B cell (primary cell): ENCODE data around the gene IFI30. TPM values are rescaled to one million over a fixed set of nuclear protein-coding genes. Genes with fewer than 3 reads are reported as not detected.

Source experiments
- ATAC-seq: fragments of 200-7000 bp; cut with Tn5 transposase; one replicate; pipeline ENCODE4 v1.10.0; 2021; ENCODE audit warnings: low read depth, mild to moderate bottlenecking, moderate number of reproducible peaks, moderate library complexity
- CTCF ChIA-PET: fragments of 350-600 bp; sonication (Branson Sonifier 250); formaldehyde crosslinking; loops from one replicate; lab custom pipeline; 2021; ENCODE audit warnings: antibody characterized with exemption, inconsistent platforms; lab: Charles Lee
- POLR2A ChIA-PET: fragments of 350-600 bp; sonication (Branson Sonifier 250); formaldehyde crosslinking; loops from one replicate; lab custom pipeline; 2021; ENCODE audit warnings: antibody characterized with exemption; lab: Charles Lee
- DNase-seq: peaks from one replicate; pipeline ENCODE4 v3.0.0; 2013
- H2AFZ ChIP-seq: 2 replicates; pipeline ENCODE4 v1.6.1; 2012; ENCODE audit warnings: mild to moderate bottlenecking, low read depth, low read length; ENCODE audit not compliant: insufficient read depth, poor library complexity, severe bottlenecking
- H3K27ac ChIP-seq, 2 donors: 1 replicate in 1 of 2; 2 replicates in 1 of 2; pipeline ENCODE4 v1.5.1; 2012 to 2013; ENCODE audit warnings: low read length in 2 of 2, mild to moderate bottlenecking in 2 of 2, moderate library complexity in 1 of 2
- H3K27me3 ChIP-seq, 4 experiments: fragments of 200-600 bp in 1 of 4; sonication (generic) in 1 of 4; replicated peaks in 1 of 4; 1 replicate in 2 of 4; 2 replicates in 2 of 4; pipeline versions ENCODE4 v1.6.1 to v1.7.0; 2013 to 2016; ENCODE audit warnings: low read length in 3 of 4, mild to moderate bottlenecking in 2 of 4, mixed read lengths in 1 of 4, moderate library complexity in 1 of 4; ENCODE audit not compliant: insufficient read depth in 4 of 4, control insufficient read depth in 3 of 4; ENCODE audit errors: control extremely low read depth in 1 of 4
- H3K36me3 ChIP-seq, 2 experiments: replicated peaks in 1 of 2; 1 replicate in 1 of 2; 2 replicates in 1 of 2; pipeline versions ENCODE4 v1.6.1 to v1.7.1; 2013; ENCODE audit warnings: low read length in 1 of 2; ENCODE audit not compliant: insufficient read depth in 2 of 2, control insufficient read depth in 1 of 2; ENCODE audit errors: control extremely low read depth in 1 of 2, extremely low read depth in 1 of 2
- H3K4me1 ChIP-seq, 2 donors: fragments of 200-600 bp in 1 of 2; sonication (generic) in 1 of 2; 1 replicate in 1 of 2; 2 replicates in 1 of 2; pipeline versions ENCODE4 v1.5.1 to v1.6.1; 2013 to 2017; ENCODE audit warnings: low read length in 2 of 2; ENCODE audit not compliant: control insufficient read depth in 2 of 2, insufficient read depth in 2 of 2
- H3K4me2 ChIP-seq: replicated peaks from 2 replicates; pipeline ENCODE3; 2012; ENCODE audit warnings: mild to moderate bottlenecking, low read depth, low read length; ENCODE audit not compliant: poor library complexity, severe bottlenecking
- H3K4me3 ChIP-seq, 5 experiments: fragments of 200-600 bp in 1 of 5; sonication (generic) in 1 of 5; 1 replicate in 3 of 5; 2 replicates in 2 of 5; pipeline versions ENCODE4 v1.5.1 to v1.7.0; 2011 to 2016; ENCODE audit warnings: low read length in 4 of 5, mild to moderate bottlenecking in 4 of 5, low read depth in 2 of 5, control low read depth in 1 of 5, moderate library complexity in 1 of 5; ENCODE audit not compliant: insufficient read depth in 1 of 5; ENCODE audit errors: control extremely low read depth in 1 of 5, extremely low read depth in 1 of 5
- H3K79me2 ChIP-seq: fragments of 200-600 bp; sonication (generic); one replicate; pipeline ENCODE4 v1.6.0; 2016; ENCODE audit warnings: low read length; ENCODE audit not compliant: control insufficient read depth, insufficient read depth
- H3K9ac ChIP-seq: fragments of 200-600 bp; sonication (generic); 2 replicates; pipeline ENCODE4 v1.6.1; 2017; ENCODE audit warnings: mild to moderate bottlenecking, low read length, moderate library complexity
- H3K9me3 ChIP-seq, 3 donors: one replicate each; pipeline versions ENCODE4 v1.6.1 to v1.7.1; 2013; ENCODE audit warnings: low read length in 2 of 3; ENCODE audit not compliant: control insufficient read depth in 2 of 3, insufficient read depth in 1 of 3; ENCODE audit errors: control extremely low read depth in 1 of 3
- H4K20me1 ChIP-seq: 2 replicates; pipeline ENCODE4 v1.6.0; 2012; ENCODE audit warnings: mild to moderate bottlenecking, low read length; ENCODE audit not compliant: insufficient read depth, control insufficient read depth, poor library complexity, severe bottlenecking
- H3K27ac Mint-ChIP-seq: one replicate; pipeline ENCODE4 v1.8.0; 2021; ENCODE audit warnings: mixed read lengths
- H3K27me3 Mint-ChIP-seq: one replicate; pipeline ENCODE4 v1.8.0; 2021; ENCODE audit warnings: mixed read lengths
- H3K4me1 Mint-ChIP-seq: one replicate; pipeline ENCODE4 v1.8.0; 2021; ENCODE audit warnings: mixed read lengths
- H3K4me3 Mint-ChIP-seq: one replicate; pipeline ENCODE4 v1.8.0; 2021; ENCODE audit warnings: mixed read lengths
- H3K9me3 Mint-ChIP-seq: one replicate; pipeline ENCODE4 v1.8.0; 2022; ENCODE audit warnings: mixed read lengths; ENCODE audit not compliant: insufficient read depth
- EZH2 ChIP-seq: IDR thresholded peaks from 2 replicates; pipeline ENCODE4 v1.6.1; 2012; ENCODE audit warnings: borderline replicate concordance, low read depth, mild to moderate bottlenecking, moderate library complexity, low read length; ENCODE audit not compliant: insufficient read depth, poor library complexity, severe bottlenecking
- WGBS: methylation state at CpG from one replicate; pipeline ENCODE4 v1.1.5; 2013; ENCODE audit warnings: missing lambda C conversion rate; ENCODE audit not compliant: insufficient coverage; 5-methylcytosine and 5-hydroxymethylcytosine counted together
- intact Hi-C: fragments of 100-400 bp; cut with micrococcal nuclease; formaldehyde crosslinking; loops from one replicate; pipeline ENCODE4 v1.10.0; 2022
- polyA plus RNA-seq: library from polyadenylated mRNA; depleted of rRNA; stranded (reverse); fragments of >200 nt; gene quantifications from 2 replicates; pipeline ENCODE4 v1.2.3, GENCODE V29; 2012
- total RNA-seq, 2 donors: library from RNA; stranded (reverse); fragments of 120-200 nt in 1 of 2; gene quantifications; 1 replicate in 1 of 2; 2 replicates in 1 of 2; pipeline versions ENCODE4 v1.2.3 to v1.2.4, GENCODE V29; 2013 to 2022
- TF ChIP-seq, protein P1 (sequence below): fragments of 200-600 bp; IDR thresholded peaks from one replicate; pipeline ENCODE4 v1.8.0; 2022; ENCODE audit warnings: antibody characterized with exemption, mild to moderate bottlenecking

The IFI30 gene
- total and polyA plus RNA-seq, 2 donors (not counting 1 experiment from before 2014, with no cell fraction given): 171 to 222 TPM

- intact Hi-C loops: no loop called here
- Histone ChIP-seq H3K9ac (no peak overlapping the region), H3K4me1 (peaks cover 13 to 19% of the 10 kb centered on the region in 2 donors), H3K36me3 (peaks cover 0 to 17% of the 10 kb centered on the region in 2 experiments), H3K4me2 (no peak overlapping the region), H3K9me3 (no peaks in the 10 kb centered on the region), H2AFZ (no peak overlapping the region), H3K27me3 (no peaks in the 10 kb centered on the region), H3K27ac (no peak overlapping the region), H3K79me2 (peaks cover 8% of the 10 kb centered on the region), H4K20me1 (peaks cover 7% of the 10 kb centered on the region), H3K4me3 (no peak overlapping the region)
- H3K4me1 Mint-ChIP-seq: peaks cover 13% of the 10 kb centered on the region
- ATAC-seq: no peak
- TF ChIP-seq EZH2: no peak
- TF ChIP-seq, protein P1, sequence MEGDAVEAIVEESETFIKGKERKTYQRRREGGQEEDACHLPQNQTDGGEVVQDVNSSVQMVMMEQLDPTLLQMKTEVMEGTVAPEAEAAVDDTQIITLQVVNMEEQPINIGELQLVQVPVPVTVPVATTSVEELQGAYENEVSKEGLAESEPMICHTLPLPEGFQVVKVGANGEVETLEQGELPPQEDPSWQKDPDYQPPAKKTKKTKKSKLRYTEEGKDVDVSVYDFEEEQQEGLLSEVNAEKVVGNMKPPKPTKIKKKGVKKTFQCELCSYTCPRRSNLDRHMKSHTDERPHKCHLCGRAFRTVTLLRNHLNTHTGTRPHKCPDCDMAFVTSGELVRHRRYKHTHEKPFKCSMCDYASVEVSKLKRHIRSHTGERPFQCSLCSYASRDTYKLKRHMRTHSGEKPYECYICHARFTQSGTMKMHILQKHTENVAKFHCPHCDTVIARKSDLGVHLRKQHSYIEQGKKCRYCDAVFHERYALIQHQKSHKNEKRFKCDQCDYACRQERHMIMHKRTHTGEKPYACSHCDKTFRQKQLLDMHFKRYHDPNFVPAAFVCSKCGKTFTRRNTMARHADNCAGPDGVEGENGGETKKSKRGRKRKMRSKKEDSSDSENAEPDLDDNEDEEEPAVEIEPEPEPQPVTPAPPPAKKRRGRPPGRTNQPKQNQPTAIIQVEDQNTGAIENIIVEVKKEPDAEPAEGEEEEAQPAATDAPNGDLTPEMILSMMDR: no peak
- no peak for DNase-seq
- no peak overlapping the region for H3K27ac Mint-ChIP-seq
- H3K9me3 Mint-ChIP-seq: no peaks in the 10 kb centered on the region
- WGBS: 98% methylated on average over 7 of the region's 10 CpGs
- CTCF ChIA-PET: interaction anchor here (0.9 to 1.1 kb wide), 4 partner anchors 9 to 95 kb away, joined by 3 to 5 read pairs (median 4); a partner anchor contains a TSS
- no peaks in the 10 kb centered on the region for H3K27me3 Mint-ChIP-seq
- POLR2A ChIA-PET: interaction anchor here (1.3 kb wide), 1 partner anchor 145 kb away, joined by 3 read pairs; no protein-coding TSS in a partner anchor
- H3K4me3 Mint-ChIP-seq: peak overlapping the region; percentile 65
These were observed 13.8 kb upstream of the IFI30 start for GRCh38 chr19:18159810-18160209.

- ChIA-PET POLR2A (interaction anchor here (0.7 to 1.3 kb wide), 4 partner anchors 47 to 219 kb away, joined by 3 to 6 read pairs (median 3); partner anchors contain the start of gene JUND), CTCF (interaction anchor here (0.6 to 2.0 kb wide), 10 partner anchors 8 to 154 kb away, joined by 3 to 13 read pairs (median 4); partner anchors contain the start of gene PIK3R2)
- Histone ChIP-seq H3K4me2 (peak overlapping the region; percentile 85), H3K79me2 (peaks cover 8% of the 10 kb centered on the region), H3K27me3 (no peaks in the 10 kb centered on the region), H4K20me1 (no peaks in the 10 kb centered on the region), H3K9ac (peak overlapping the region; percentile 43), H3K27ac (no peak overlapping the region), H3K4me3 (peak overlapping the region in 4 of 5 experiments; percentile 13 to 51 (median 40)), H3K4me1 (peaks cover 13 to 19% of the 10 kb centered on the region in 2 donors), H2AFZ (peak overlapping the region; percentile 65), H3K36me3 (peaks cover 0 to 18% of the 10 kb centered on the region in 2 experiments), H3K9me3 (no peaks in the 10 kb centered on the region)
- peaks cover 12% of the 10 kb centered on the region for H3K4me1 Mint-ChIP-seq
- WGBS: 81% methylated on average over 13 of the region's 13 CpGs
- TF ChIP-seq, protein P1: no peak
- no peak for TF ChIP-seq EZH2
- ATAC-seq (no peak), DNase-seq (no peak)
- H3K27ac Mint-ChIP-seq: peak overlapping the region; percentile 76
- H3K9me3 Mint-ChIP-seq: no peaks in the 10 kb centered on the region
- H3K27me3 Mint-ChIP-seq: no peaks in the 10 kb centered on the region
- intact Hi-C loops: no loop called here
- H3K4me3 Mint-ChIP-seq: peak overlapping the region; percentile 65
These were observed 13.1 kb upstream of the IFI30 start for GRCh38 chr19:18160493-18160970.
